Activated gamma-delta T cell treated with anti-CD3 and anti-CD28 coated beads, Interleukin-2, amount 50 U/mL, for 16 hours (primary cell): ENCODE results near the gene SLC22A4.

Experiments used
- DNase-seq: peaks from one replicate; pipeline ENCODE4 v3.0.0-alpha.2; 2020; ENCODE audit warnings: low read depth

The SLC22A4 gene

DNA sequence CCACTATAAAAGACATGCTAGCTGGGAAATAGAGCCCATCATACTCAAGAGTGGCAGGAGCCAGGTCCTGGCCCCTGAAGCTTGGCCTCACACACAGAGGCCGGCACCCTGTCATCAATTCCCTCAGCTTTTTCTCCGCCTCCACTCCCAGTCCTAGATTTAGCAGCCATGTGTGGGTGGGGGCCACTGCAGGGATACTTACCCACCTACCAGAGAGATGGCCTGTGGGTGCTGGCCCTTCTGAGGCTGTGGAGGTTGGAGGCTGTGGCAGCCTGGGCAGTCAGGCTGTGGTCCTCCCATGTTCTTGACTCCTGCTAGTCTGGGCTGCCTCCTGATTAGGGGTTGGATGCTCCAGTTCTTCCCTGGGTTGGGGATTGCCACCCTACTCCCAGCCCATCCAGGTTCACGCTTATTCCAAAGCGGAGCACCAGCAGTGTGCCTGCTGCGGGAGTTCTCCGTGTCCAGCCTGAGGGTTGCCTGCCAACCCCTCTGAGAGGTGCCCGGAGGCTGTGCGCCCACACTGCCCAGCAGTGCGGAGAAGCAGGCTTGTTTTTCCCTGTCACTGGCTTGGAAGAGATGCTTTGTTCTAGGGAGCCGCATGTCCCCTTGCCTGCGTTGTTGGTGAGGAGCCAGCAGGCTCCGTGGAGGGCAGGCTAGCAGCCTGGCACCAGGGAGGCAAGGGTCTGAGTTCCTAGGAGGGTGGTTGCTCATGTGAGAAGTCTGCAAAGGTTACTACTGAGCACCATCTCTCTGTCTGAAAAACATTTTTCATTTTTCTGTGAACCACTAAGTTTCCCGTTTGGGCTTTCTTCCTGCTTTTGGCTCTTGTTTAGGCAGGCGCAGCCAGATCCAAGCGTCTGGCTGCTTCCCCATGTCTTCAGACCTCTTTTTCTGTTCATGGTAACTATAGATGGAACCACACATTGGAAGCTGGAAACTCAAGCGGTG, 82.8 kb downstream of the SLC22A4 start:
- no peak for DNase-seq

DNA sequence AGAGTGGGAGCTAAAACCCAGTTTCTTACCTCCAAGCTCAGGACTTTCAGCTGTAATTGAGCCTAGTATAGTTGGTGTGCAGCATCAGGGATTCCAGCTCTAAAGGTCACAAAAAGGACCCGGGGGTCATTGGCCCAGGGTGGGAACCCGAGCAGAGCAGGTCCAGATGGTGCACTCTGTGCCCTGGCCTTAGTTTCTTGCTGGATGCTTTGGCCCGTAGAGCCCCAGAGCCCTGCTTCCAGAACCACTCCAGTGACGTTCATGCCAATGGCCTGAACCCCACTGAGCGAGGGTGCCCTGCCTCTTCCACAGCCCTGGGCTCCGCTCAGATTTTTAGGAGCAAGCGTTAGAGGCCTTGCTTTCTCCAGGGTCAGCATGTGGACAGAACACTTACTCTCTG, 83.5 kb downstream of the SLC22A4 start:
- no peak for DNase-seq

- DNase-seq, result no peak
Observed at GRCh38 chr5:132378580-132378979, 84.4 kb downstream of the SLC22A4 start.

DNA sequence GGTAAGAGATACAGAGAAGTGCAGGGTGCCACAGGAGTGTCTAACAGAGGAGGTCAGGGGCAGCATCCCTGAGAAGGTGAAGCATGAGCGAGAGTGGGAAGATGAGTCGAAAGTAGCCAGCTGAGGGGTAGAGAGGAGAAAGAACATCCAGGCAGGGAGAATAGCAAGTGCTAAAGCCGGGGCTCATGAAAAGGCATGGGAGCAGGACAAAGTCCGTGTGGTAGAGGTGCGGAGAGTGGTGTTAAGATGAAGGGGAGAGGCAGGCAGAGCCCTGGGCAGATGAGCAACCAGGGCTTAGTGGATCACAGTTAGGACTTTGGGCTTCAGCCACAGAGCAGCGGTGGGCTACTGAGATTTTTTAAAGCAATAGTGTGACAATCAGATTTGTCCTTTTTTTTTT, 85.9 kb downstream of the SLC22A4 start:
- DNase-seq, result no peak

DNA sequence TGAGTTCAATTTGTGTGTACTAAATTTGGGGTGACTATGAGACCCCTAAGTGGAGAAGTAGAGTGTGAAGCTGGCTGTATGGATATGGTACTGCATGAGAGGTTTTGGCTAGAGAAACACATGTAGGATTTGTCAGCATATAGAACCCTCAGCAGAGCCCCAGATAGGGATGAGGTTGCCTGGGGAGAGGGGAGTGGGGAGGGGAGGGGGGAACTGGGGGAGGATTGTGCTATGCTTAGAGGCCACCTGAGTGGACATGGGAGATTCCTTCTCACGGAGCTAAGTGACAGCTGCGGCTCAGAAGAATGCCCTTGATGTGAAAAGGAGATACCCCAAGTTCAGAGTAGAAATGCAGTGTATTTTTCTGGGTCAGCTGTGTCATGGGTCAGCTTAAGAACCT, 86.5 kb downstream of the SLC22A4 start:
- no peak for DNase-seq

DNA sequence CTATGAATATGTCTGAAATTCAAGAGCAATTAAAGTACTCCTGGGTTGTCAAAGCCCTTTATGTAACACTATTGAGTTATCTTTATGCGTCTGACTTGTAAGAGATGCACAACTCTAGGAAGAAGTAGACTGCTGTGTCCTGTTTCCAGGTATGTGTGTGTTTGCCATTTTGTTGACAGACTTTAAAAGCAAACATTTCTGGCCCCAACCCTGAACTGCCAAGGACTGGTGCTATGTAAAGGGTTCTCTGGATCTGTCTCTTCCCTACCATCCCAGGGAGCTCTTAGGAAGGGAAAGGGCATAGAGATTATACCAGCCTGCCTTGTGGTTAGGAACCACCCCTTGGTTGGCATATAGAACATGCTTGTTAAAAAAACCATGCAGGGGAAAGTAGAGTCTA, 87.4 kb downstream of the SLC22A4 start:
- DNase-seq, result no peak

GRCh38 chr5:132383261-132383660, 89.1 kb downstream of the SLC22A4 start:
- DNase-seq, result no peak

- no peak for DNase-seq
Observed at GRCh38 chr5:132383984-132384383, 89.8 kb downstream of the SLC22A4 start.

DNA sequence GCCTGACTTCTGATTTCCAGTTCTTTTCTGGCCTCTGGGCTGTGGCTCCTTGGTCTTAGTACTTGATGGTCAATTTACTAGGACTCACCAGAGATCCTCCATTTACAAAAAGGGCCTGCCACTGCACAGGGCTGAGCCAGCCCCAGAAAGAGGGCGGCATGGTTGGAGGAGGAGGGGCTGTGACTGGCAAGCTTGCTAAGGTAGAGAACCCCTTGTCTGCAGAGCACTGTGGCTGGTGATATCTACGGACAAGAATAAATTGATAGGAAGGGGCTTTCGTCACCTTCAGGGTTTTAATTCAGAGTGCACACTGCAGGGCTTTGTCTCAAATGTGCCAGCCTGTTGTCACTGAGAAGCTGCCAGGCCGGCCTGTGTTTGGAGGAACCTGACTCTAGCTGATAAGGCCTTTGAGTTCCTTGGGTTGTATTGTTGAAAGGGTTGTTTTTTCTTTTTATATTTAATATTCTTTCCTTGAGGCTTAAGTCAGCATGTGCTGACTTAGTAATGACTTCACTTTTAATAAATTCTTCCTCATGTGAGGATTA, 90.4 kb downstream of the SLC22A4 start:
- DNase-seq, result no peak

DNA sequence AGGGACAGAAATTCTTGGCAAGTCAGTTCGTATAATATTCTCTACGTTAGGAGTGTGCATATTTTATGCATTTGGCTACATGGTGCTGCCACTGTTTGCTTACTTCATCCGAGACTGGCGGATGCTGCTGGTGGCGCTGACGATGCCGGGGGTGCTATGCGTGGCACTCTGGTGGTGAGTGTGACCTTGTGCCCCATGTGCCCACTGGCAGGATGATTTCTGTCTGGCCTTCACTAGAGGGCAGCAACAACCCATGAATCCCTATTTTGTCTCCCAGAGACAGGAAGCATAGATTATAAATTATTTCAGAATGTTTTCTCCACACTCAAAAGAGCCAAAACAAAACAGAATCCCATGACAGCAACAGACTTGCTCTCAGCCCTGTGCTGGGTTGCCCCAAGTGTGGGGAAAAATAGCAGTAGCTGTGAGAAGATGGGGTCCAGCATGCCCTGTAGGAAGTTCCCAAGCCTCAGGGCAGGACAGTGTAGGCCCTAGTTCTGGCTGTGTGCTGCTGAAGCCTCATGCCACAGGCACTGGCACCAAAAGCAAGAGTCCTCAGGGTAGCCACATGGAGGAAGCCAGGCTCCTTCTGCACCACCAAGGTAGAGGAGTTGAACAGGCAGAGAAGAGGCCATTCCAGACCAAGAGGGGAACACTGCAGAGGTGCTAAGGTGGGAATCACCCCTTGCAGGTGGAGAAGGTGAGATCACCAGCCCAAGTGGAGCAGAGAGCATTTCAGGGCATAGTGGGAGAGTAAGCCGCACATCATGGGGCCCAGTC, 91.3 kb downstream of the SLC22A4 start:
- DNase-seq, result peak; percentile 49

GRCh38 chr5:132386644-132387286, 92.6 kb downstream of the SLC22A4 start:
- DNase-seq, result peak; percentile 61

DNA sequence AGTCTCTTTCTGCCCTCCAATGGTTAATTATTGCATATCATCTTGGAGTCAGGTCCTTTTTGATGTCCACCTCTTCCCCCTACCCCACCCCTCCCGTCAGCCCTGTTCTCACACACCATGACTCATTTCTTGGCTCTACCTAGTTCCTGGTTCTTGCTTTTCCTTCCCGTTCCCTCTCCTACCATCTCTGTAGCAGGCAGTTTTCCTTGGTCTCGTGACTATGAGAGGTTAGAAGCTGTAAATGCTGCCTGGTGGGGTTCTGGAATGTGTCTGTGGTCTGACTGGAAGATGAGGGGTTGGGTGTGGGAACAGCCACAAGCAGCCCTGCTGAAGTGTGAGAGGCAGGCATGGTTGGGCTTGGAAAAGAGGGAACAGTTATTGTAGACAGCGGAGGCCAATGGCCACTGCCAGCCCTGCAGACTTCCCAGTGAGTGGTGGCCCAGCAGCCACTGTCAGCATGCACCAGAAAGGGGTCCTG, 93.5 kb downstream of the SLC22A4 start:
- DNase-seq, result no peak

GRCh38 chr5:132388244-132389050, 94.3 kb downstream of the SLC22A4 start:
- DNase-seq, result no peak

DNA sequence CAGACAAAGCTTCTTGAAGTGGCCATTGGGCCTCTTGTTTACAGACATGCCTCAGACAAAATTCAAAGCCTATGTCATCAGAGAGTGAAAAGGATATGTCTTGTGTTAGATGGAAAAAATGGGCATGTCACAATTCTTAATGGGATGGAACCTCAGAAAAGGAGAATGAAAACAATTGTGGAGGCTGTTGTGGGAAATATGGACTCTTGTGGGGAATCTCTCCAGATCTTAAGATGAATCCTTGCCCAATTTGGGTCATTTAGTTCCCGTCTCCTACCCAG, 94.8 kb downstream of the SLC22A4 start:
- no peak for DNase-seq

GRCh38 chr5:132389585-132390286, 95.5 kb downstream of the SLC22A4 start:
- DNase-seq, result no peak

- DNase-seq, result no peak
Observed at GRCh38 chr5:132391247-132391646, 97.1 kb downstream of the SLC22A4 start.

- DNase-seq, result no peak
Observed at GRCh38 chr5:132391870-132392269, 97.7 kb downstream of the SLC22A4 start.

DNA sequence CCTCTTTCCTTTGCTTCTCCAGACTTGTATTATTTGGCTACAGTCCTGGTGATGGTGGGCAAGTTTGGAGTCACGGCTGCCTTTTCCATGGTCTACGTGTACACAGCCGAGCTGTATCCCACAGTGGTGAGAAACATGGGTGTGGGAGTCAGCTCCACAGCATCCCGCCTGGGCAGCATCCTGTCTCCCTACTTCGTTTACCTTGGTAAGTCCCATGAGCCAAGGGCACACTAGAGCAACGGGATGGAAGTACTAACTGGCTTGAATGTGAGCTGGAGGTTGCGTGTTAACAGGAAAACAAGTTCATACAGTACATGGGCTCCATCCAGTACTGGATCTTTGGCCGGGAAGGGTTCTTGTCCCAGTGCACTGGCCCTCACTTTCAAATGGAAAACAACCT, 98.2 kb downstream of the SLC22A4 start:
- DNase-seq, result no peak

GRCh38 chr5:132392978-132393825, 99.0 kb downstream of the SLC22A4 start:
- no peak for DNase-seq
